Sigmoid colon (tissue), 7 donors: ENCODE measurements around the gene COL17A1. TPM values are rescaled to one million over a fixed set of nuclear protein-coding genes. Genes with fewer than 3 reads are reported as not detected.

Source experiments
- DNase-seq: peaks from one replicate; pipeline ENCODE4 v3.0.0-alpha.2; 2019
- H3K27ac ChIP-seq, 4 donors: fragments of 200-600 bp; sonication (generic); one replicate each; pipeline ENCODE4 v1.5.1; 2016 to 2019; ENCODE audit warnings: mild to moderate bottlenecking in 1 of 4
- H3K27me3 ChIP-seq, 3 donors: fragments of 200-600 bp; sonication (generic); one replicate each; pipeline ENCODE4 v1.5.1; 2019; ENCODE audit warnings: mild to moderate bottlenecking in 1 of 3
- H3K36me3 ChIP-seq, 4 donors: fragments of 200-600 bp; sonication (generic); one replicate each; pipeline ENCODE4 v1.5.1; 2016 to 2019
- H3K4me1 ChIP-seq, 4 donors: fragments of 200-600 bp; sonication (generic); one replicate each; pipeline ENCODE4 v1.5.1; 2017 to 2019
- H3K4me3 ChIP-seq, 4 donors: fragments of 200-600 bp; sonication (generic); one replicate each; pipeline ENCODE4 v1.5.1; 2017 to 2019; ENCODE audit warnings: mild to moderate bottlenecking in 2 of 4, moderate library complexity in 1 of 4
- H3K9me3 ChIP-seq, 4 donors: fragments of 200-600 bp in 3 of 4; sonication (generic) in 3 of 4; one replicate each; pipeline versions ENCODE4 v1.5.1 to v1.6.1; 2013 to 2019
- CTCF ChIP-seq, 4 experiments: fragments of 450-650 bp in 3 of 4; fragments of 200-600 bp in 1 of 4; IDR thresholded peaks; one replicate each; pipeline ENCODE4 v1.5.1; 2016 to 2019; ENCODE audit warnings: antibody characterized with exemption in 4 of 4, mild to moderate bottlenecking in 3 of 4, moderate library complexity in 2 of 4
- EP300 ChIP-seq, 4 donors: sonication (generic); formaldehyde crosslinking; IDR thresholded peaks; one replicate each; pipeline ENCODE4 v1.6.1; 2017; ENCODE audit warnings: antibody characterized with exemption in 4 of 4
- POLR2A ChIP-seq, 2 donors: fragments of 450-650 bp; IDR thresholded peaks; one replicate each; pipeline ENCODE4 v1.6.1; 2016; ENCODE audit warnings: antibody characterized with exemption in 2 of 2, mild to moderate bottlenecking in 2 of 2, moderate library complexity in 2 of 2
- POLR2AphosphoS5 ChIP-seq, 4 donors: sonication (generic); formaldehyde crosslinking; IDR thresholded peaks; one replicate each; pipeline ENCODE4 v1.6.1; 2017; ENCODE audit warnings: antibody characterized with exemption in 4 of 4
- WGBS, 2 donors: extraction: QIAGEN DNeasy Blood & Tissue Kit; methylation state at CpG; one replicate each; pipeline ENCODE4 v1.1.7; 2013; 5-methylcytosine and 5-hydroxymethylcytosine counted together
- intact Hi-C: fragments of 100-400 bp; cut with DNase I; formaldehyde crosslinking; loops from one replicate; pipeline ENCODE4 v1.15.1; 2023
- polyA plus RNA-seq, 3 donors: library from polyadenylated mRNA; stranded (reverse); fragments of 200-250 nt; gene quantifications; one replicate each; pipeline ENCODE4 v1.2.3, GENCODE V29; 2013
- total RNA-seq, 4 donors: library from RNA; depleted of rRNA; stranded (reverse); fragments of >200 nt; gene quantifications; one replicate each; pipeline ENCODE4 v1.1.0, GENCODE V29; 2016
- donor health status: healthy with polysubstance abuse.
- donor health status: Bipolar disorder and iron deficiency.
- donor health status: healthy.

Gene COL17A1
- total RNA-seq: not detected
- 10 to 100 TPM; 18.7 to 67.4 (median 24.0) TPM for polyA plus RNA-seq

DNA sequence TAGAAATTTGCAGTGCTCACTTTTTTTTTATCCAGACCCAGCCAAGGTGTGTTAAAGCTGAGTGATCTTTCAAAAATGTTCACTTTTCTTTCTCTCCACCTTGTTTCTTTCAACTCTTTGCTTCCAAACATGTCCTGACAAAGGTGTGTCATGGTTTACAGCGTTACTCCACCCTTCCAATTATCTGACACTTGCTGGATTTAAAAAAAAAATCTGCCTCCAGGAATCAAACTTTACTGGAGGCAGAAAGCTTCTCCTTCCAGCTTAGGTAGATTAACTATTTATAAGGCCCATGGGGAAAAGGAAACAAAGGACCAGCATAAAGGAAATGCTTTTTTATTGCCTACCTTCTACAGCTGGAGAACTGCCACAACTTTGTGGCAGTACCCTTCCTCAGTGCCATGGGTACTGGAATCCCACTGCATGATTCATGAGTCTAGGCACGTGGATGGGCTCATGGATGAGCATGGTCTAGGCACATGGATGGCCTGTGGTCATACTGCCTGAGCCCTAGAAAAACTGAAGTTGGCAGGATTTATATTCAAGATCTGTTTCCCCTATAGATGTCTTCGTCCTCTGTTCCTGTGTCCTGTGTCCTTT lies at the start of gene COL17A1:
COL17A1 (minus strand) TSS at position 80 of the 600 bp plus-strand sequence. CDS start 5,207 bp downstream, outside the sequence.
- DNase-seq: no peak
- Histone ChIP-seq H3K9me3 (no peaks in the 10 kb centered on the region), H3K27me3 (no peaks in the 10 kb centered on the region), H3K4me3 (no peak within 1 kb of the TSS), H3K27ac (no peak within 1 kb of the TSS), H3K4me1 (no peaks in the 10 kb centered on the region), H3K36me3 (no peaks in the 10 kb centered on the region)
- WGBS, 2 donors: 36 to 72% methylated on average over 3 of the region's 3 CpGs
- TF ChIP-seq EP300 (IDR thresholded peaks at IDR 0.05) (no peak), POLR2AphosphoS5 (IDR thresholded peaks at IDR 0.05) (no peak), CTCF (IDR thresholded peaks at IDR 0.05) (no peak), POLR2A (IDR thresholded peaks at IDR 0.05) (no peak)
- intact Hi-C loops: no loop called here

- WGBS, 2 donors: 66 to 74% methylated on average over 3 of the region's 3 CpGs
- intact Hi-C loops: no loop called here
- no peak overlapping the region for H3K4me3 ChIP-seq
- no peak overlapping the region for H3K27ac ChIP-seq
- no peak for TF ChIP-seq POLR2AphosphoS5 (IDR thresholded peaks at IDR 0.05)
- no peak for TF ChIP-seq EP300 (IDR thresholded peaks at IDR 0.05)
- TF ChIP-seq POLR2A (IDR thresholded peaks at IDR 0.05): no peak
- TF ChIP-seq CTCF (IDR thresholded peaks at IDR 0.05): no peak
- H3K9me3 ChIP-seq: no peaks in the 10 kb centered on the region
- H3K4me1 ChIP-seq: no peaks in the 10 kb centered on the region
- peaks cover 0 to 9% (median 0%) of the 10 kb centered on the region in 4 donors for H3K36me3 ChIP-seq
- DNase-seq: no peak
- no peaks in the 10 kb centered on the region for H3K27me3 ChIP-seq
Observed at GRCh38 chr10:104130041-104130440, 44.4 kb upstream of the COL17A1 start.

- 63 to 83% methylated on average over 2 of the region's 2 CpGs for WGBS, 2 donors
- no peak for DNase-seq
- H3K4me1 ChIP-seq: no peaks in the 10 kb centered on the region
- intact Hi-C loops: no loop called here
- H3K9me3 ChIP-seq: no peaks in the 10 kb centered on the region
- H3K36me3 ChIP-seq: peaks cover 0 to 9% (median 0%) of the 10 kb centered on the region in 4 donors
- no peak overlapping the region for H3K4me3 ChIP-seq
- TF ChIP-seq POLR2A (IDR thresholded peaks at IDR 0.05): no peak
- no peak for TF ChIP-seq CTCF (IDR thresholded peaks at IDR 0.05)
- no peak for TF ChIP-seq EP300 (IDR thresholded peaks at IDR 0.05)
- TF ChIP-seq POLR2AphosphoS5 (IDR thresholded peaks at IDR 0.05): no peak
- H3K27ac ChIP-seq: no peak overlapping the region
- no peaks in the 10 kb centered on the region for H3K27me3 ChIP-seq
Observed at GRCh38 chr10:104128214-104128613, 42.5 kb upstream of the COL17A1 start.

DNA sequence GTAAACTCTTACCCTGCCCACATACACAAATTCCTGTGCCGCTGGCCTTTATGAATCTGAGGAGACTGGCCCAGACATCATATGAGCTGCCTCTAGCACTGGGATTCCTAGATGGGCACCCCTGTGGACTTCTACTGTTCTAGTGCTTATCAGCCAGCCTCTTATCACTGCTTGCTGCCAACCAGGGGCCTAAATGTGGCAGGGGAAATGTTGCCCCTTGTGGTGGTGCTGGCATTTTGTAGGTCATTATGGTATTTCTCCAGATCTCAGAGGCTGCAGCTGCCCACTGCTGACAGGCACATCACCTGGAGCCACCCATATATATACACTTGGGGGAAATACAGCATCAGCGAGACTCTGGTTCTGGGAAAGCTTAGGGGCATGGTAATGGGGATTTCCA lies 41.7 kb upstream of the COL17A1 start:
- no peak for TF ChIP-seq CTCF (IDR thresholded peaks at IDR 0.05)
- TF ChIP-seq POLR2AphosphoS5 (IDR thresholded peaks at IDR 0.05): no peak
- no peak for TF ChIP-seq EP300 (IDR thresholded peaks at IDR 0.05)
- TF ChIP-seq POLR2A (IDR thresholded peaks at IDR 0.05): no peak
- H3K4me1 ChIP-seq: peaks cover 0 to 5% (median 0%) of the 10 kb centered on the region in 4 donors
- intact Hi-C loops: no loop called here

More for the DNA sequence above, 41.7 kb upstream of the COL17A1 start:
- H3K4me3 ChIP-seq: no peak overlapping the region
- WGBS, 2 donors: 82 to 86% methylated on average over 2 of the region's 2 CpGs
- H3K27ac ChIP-seq: no peak overlapping the region
- DNase-seq: no peak
- H3K27me3 ChIP-seq: no peaks in the 10 kb centered on the region
- no peaks in the 10 kb centered on the region for H3K9me3 ChIP-seq
- H3K36me3 ChIP-seq: peaks cover 0 to 9% (median 0%) of the 10 kb centered on the region in 4 donors
